Erythroblast (primary cell): ENCODE data around the gene MDGA2.

Experiments used
- DNase-seq, 2 experiments: peaks; one replicate each; lab custom pipeline; 2025; lab: John Stamatoyannopoulos, UW
- GATA1 ChIP-seq: IDR thresholded peaks from 2 replicates; pipeline ENCODE4 v1.6.1; 2011; ENCODE audit warnings: low read depth, mild to moderate bottlenecking, control low read depth, low read length, moderate library complexity
- POLR2A ChIP-seq: IDR thresholded peaks from 2 replicates; pipeline ENCODE4 v1.6.1; 2011; ENCODE audit warnings: mild to moderate bottlenecking, low read length

The MDGA2 gene

DNA sequence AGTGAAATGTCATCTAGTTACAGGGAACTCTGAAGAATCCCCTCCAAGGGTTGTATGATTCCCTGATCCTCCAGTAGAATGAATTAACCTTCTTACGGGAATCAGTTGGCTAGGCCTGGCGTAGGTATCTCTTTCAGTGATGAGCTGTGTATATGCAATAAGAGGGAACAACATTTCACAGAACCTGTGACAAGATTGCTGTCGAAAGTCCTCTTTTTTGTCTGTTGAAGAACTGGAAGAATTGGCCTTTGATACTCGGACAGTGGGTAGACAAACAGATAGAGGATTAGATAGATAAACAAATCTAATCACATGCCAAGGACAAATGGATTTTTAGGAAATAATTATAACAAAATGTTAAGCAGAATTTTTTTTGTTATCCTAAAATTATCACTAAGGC, 184.6 kb downstream of the MDGA2 start:
- DNase-seq, result no peak
- TF ChIP-seq POLR2A (no peak), GATA1 (no peak)

DNA sequence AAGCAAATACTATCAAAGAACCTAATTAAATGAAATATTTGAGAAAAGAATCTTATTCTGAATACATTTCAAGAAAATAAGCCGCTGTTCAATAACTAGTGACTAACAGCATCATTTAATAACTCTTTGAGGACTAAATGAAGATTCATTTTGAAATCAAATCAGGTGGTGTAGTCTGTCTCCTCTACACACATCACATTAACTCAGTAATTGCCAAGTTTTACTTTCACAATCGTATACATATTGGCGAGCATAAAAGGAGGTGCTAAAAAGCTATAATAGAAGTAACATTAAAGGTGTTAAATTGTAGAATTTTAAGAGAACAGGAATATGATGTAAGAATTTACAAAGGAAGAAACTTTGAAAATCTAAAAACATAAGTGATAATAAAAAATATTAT, 185.1 kb downstream of the MDGA2 start:
- TF ChIP-seq GATA1, result no peak
- no peak for TF ChIP-seq POLR2A
- DNase-seq, result no peak

DNA sequence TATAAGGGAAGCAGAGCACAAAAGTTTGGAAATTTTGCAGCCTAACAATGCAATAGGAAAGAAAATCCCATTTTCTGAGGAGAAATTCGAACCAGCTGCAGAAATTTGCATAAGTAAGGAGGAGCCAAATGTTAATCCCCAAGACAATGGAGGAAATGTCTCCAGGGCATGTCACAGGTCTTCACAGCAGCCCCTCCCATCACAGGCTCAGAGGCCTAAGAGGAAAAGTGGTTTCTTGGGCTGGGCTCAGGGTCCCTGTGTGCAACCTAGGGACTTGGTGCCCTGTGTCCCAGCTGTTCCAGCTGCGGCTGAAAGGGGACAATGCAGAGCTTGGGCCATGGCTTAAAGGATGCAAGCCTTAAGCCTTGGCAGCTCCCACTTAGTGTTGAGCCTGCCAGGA, 190.0 kb downstream of the MDGA2 start:
- no peak for DNase-seq
- no peak for TF ChIP-seq POLR2A
- TF ChIP-seq GATA1, result no peak

DNA sequence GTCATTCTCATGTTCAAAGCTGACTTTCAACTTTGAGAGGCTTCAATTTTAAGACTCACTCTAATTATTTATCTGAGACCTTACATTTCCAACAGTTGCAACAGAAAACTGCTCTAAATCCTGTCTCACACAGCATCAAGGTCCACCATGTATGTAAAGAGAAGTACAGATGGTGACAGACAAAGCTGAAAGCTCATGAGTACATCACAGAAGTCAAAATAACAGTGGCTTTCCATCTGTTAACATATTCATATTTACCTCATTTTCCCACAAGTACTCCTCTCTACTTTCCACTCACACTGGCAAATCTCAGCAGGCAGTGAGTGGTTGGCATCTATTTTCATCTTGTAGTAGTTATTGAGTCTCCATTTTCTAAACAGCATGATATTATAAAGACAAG, 192.0 kb downstream of the MDGA2 start:
- no peak for DNase-seq
- no peak for TF ChIP-seq GATA1
- TF ChIP-seq POLR2A, result no peak

DNA sequence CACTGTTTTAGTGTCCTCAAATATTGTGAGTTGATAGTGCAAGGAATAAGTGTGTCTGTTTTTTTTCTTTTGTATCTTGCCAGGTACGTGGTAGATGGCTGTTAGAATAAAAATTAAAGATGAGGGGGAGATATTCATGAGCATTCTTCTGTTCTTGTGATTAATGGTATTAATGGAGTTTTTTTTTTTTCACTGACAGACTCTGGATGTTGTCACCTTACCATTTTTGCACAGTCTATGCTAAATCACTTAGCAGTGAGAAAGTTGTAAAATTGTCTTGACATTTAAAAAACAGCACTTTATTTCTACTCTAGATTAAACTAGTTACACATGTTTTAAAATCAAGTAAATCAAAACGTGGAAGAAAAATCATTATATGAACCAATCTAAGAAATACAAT, 204.3 kb downstream of the MDGA2 start:
- DNase-seq, result no peak
- TF ChIP-seq GATA1 (no peak), POLR2A (no peak)

DNA sequence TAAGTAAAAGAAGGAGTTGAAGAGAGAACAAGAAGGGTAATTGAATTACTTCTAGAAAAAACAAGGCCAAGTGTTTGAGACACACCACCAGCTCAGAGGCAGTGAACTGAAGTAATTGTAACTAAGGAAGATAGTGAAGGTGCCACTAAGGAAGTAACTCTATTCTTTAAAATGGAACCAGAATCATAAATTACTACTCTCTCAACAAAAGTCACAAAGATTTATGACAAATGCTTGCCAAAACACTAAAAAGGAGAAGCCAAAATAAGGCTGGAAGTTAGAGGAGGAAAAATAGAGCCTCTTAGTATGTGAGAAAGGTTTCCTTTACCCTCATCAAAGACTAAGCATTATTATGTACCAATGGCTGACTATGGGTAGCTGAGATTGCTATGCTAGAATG, 208.5 kb downstream of the MDGA2 start:
- TF ChIP-seq GATA1, result no peak
- TF ChIP-seq POLR2A, result no peak
- no peak for DNase-seq

DNA sequence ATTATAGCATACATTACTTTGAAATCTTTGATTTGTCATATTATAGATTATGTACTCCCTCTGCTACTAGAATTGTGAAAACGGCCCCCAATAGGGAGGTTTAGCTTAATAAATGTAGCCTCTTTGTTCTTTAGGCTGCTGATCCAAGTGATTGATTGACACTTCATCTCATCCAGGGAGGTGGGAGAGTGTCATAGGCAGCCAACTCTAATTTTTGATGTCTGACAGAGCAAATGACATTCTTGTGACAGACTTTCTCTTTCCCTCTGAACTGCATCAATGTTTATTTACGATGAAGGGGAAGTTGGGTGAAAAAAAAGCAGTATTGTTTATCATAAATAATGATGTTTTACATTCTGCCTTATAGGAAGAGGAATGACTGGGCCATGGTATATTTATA, 221.4 kb downstream of the MDGA2 start:
- no peak for DNase-seq
- TF ChIP-seq POLR2A (no peak), GATA1 (no peak)

DNA sequence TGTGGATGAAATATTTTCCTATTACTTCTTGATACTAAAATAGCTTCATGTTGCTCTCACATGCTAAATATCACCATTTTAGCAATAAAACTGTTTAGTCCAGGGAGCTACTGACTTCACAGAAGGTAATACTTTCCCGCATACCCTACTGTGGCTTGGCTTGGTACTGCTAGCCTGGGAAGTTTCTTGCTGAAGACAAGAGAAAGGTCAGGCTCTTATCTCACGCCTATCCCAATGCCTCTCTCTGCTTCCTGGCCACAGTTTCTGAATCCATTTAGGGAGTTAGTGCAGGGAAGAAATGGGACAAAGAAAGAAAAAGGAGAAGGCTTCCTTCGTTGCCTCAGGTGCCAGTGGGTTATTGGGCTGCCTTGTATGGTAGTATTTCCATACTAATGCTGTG, 228.3 kb downstream of the MDGA2 start:
- TF ChIP-seq GATA1 (no peak), POLR2A (no peak)
- DNase-seq, result no peak

DNA sequence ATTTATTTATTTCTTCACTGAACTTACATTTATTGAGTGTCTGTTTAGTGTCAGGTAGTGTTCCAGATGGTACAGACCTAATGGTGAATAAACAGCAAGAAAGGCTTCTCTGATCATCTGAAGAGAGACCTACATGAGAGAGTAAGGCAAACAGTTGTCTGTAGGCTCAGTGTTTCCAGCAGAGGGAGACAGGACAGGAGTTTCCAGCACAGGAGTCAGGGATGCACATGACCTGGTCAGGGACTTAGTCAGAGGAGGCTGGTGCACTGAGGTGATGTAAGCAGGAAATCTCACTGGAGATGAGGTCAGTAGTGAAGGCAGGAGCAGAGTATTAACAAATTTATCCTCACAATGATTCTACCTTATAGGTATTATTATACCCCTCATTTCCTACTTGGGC, 233.2 kb downstream of the MDGA2 start:
- TF ChIP-seq GATA1, result no peak
- TF ChIP-seq POLR2A, result no peak
- DNase-seq, result no peak

DNA sequence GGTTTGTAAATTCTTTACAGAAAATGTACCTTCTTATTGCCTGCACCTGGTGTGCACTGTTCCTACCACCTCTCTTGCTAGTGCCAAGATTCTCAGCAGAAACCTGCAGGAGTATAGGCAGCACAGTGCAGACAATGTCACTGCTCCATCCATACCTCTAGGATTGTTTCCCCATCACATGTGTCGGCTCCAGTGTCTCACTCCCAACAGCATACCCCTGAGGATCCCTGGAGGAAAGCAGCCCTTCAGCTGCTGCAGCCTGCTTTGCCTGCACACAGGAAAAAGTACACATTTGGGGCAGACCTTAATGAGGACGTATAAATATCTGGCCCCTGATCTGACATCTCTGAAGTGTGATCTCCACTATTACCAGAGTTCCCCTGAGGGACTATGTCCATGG, 235.5 kb downstream of the MDGA2 start:
- no peak for DNase-seq
- TF ChIP-seq GATA1 (no peak), POLR2A (no peak)

DNA sequence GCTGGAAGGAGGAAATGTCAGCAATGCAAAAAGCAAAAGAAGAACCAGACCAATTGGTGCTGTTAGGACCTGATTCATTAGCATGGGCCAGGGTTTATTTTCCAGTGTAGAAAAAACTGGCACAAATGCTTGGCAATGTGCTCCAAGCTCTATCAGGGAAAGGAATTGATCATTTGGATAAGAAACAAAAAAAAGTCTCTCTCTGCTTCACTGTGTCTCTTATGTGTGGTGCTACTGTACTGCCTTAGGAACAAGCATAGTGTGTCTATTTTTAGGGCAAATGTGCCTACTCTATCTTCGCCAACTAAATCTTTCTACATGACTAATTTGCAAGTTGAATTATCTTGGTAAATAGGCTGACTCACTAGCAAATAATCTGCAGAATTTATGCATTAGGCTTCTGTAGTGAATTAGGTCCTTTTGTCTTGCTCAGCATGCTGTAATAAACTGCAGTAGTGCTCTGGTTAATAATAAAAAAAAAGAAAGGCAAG, 236.7 kb downstream of the MDGA2 start:
- TF ChIP-seq GATA1, result no peak
- DNase-seq, result no peak

DNA sequence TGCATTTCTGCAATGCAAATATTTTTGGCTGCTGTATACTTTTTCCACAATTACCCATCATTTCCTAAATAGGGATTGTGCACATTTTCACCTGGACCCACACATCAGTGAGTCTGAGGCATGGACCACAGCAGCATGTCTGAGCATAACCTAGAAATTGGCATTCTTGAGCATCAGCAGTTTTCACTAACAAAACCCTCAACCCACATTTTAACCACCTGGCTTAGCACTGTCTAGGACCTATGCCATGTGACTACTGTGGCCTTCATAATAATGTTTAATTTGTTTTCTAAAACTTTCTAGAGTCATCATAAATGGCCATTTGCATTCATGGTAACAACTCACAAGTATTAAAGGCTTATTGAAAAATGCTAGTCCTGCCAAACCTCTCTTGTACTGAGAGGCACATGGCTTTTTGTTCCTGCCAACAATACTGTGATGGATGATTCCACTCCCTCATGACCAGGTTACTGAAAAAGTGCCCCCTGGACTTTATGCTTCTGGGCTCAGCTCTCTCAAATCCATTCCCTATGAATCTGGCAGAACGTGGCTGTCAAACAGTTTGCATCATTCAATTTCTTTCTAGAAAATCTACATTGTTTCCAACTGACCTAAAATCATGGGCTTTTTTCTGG, 240.0 kb downstream of the MDGA2 start:
- TF ChIP-seq GATA1 (no peak), POLR2A (no peak)
- no peak for DNase-seq

DNA sequence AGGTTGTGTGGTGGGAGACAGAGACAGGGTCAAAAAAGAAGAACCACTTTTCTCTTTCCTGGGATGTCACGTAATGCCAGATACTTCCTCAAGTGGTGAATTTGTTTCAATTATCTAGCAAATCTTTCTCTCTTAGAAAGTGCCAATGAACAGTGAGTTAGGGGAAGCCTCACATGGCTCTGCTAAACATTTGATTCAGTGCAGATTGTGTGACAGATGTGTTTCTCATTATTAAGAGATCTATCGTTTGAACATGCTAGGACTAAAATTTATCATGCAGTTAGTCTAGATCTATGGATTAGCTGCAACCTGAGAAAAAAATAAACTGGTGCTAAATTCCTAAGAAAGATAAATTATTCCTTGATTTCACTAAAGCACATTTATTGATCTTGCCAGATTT, 247.8 kb downstream of the MDGA2 start:
- no peak for TF ChIP-seq POLR2A
- no peak for TF ChIP-seq GATA1
- DNase-seq, result no peak

DNA sequence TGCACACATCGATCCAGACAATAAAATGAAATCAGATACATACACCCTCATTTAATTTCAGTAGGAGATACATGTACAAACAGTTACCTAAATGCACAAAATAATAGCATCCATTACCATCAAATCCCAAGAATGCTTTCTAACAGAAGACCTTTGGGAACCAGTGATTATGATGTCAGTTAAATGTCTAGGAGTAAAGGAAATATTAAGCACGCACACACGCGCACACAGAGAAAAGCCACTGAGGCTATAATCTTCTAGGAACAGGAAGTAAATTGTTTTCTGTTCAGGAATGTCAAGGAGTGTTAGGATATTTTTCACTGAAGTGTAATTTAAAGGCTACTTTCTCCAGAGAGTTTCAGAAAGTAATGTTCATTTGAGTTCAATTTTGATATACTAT, 250.1 kb downstream of the MDGA2 start:
- DNase-seq, result no peak
- no peak for TF ChIP-seq POLR2A
- TF ChIP-seq GATA1, result no peak

DNA sequence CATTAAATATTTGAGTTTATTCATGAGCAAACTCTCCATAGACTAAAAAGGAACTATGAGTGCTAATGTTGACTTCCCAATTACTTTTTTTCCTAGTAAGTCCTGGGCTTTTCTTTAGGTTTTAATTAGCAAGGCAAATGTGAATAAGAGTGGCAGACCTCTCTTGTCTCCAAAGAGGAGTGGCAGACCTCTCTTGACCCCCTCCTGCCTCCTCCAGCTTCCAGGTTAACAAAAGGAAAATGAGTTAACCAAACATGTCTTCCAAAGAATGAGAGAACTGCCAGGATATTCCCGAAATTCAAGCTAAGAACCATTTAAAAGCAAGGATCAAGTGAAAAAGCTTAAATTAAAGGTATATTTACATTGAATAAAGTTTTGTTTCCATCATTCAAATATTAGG, 253.2 kb downstream of the MDGA2 start:
- no peak for TF ChIP-seq GATA1
- TF ChIP-seq POLR2A, result no peak
- no peak for DNase-seq
